HG02938 (cell line): Measurements from ENCODE around the gene IL21R.
"Not testable (repeated sequence)": the region's sequence is repeated elsewhere in the genome, so short reads cannot be mapped to it uniquely, and the experiment has no call there.

ENCODE experiments used
- ATAC-seq: cut with Tn5 transposase; IDR thresholded peaks from one replicate; pipeline ENCODE4 v1.9.1; 2021; ENCODE audit warnings: mild to moderate bottlenecking, moderate library complexity; ENCODE audit not compliant: unreplicated experiment

Gene IL21R

GRCh38 chr16:27374804-27375425, 27.1 kb upstream of the IL21R start:
- ATAC-seq, result peak; percentile 41

- no peak for ATAC-seq
Measured at GRCh38 chr16:27377666-27378485, 24.1 kb upstream of the IL21R start.

DNA sequence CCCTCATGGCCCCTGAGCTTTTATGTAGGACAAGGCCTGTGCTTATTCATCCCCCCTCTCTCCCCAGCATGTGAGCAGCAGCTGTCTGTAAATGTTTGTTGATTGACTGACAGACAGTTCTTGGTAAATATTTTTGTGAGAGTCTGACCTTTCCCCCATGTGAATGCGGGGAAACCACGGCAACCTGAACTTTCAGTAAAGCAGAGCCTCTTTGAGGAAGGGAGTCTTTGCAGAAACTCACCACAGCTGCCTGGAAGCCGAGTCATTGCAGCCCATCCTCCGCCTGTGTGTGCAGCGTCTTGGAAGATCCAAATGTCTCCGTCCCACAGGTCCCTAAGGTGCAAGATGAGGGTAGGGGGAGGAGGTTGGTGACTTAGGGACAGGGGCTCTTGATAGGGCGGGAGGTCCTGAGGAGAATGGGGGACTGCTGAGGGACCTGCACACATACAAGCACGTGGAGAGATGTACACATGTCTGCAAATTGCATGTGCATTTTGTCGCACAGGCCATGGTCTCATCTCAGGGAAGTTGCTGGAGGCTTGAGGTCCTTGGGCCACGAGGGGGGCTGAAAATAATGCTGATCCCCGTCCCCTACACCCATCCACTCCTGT, 23.0 kb upstream of the IL21R start:
- ATAC-seq, result no peak

DNA sequence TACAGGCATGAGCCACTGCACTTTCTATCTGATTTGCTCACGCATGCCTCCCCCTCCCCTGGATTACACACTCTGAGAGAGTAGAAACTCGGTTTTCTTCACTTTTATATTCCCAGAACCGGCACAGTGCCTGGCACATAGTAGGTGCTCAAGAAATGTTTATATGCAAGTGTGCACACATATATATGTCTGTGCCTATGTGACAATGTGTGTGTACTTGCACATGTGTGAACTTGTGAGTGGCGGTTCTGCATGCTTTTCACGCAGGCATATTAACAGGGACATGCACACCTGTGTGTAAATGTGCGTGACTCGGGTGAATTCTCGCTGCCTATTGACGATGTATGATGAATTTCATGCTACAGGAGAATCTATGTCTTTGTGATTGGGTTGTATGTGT, 22.1 kb upstream of the IL21R start:
- no peak for ATAC-seq

- no peak for ATAC-seq
Measured at GRCh38 chr16:27381236-27381635, 20.7 kb upstream of the IL21R start.

GRCh38 chr16:27381974-27382855, 19.8 kb upstream of the IL21R start:
- no peak for ATAC-seq

- no peak for ATAC-seq
Measured at GRCh38 chr16:27383556-27384243, 18.3 kb upstream of the IL21R start.

DNA sequence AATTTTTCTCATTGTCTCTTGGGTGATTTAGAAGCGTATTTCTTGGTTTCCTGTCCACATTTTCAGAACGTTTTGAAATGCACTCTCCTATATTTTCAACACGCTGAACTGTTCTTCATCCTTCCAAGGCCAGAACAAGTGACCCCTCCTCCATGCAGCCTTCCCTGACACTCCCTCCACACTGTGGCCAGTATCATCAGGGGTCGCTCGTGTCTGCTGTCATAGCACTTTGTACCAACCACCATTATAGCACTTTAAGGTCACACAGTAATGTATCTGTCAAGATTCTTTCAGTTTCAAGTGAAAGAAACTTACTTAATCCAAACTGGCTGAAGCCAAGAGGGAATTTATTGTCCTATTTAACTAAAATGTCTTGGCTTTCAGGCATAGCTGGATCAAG, 17.5 kb upstream of the IL21R start:
- ATAC-seq, result no peak

DNA sequence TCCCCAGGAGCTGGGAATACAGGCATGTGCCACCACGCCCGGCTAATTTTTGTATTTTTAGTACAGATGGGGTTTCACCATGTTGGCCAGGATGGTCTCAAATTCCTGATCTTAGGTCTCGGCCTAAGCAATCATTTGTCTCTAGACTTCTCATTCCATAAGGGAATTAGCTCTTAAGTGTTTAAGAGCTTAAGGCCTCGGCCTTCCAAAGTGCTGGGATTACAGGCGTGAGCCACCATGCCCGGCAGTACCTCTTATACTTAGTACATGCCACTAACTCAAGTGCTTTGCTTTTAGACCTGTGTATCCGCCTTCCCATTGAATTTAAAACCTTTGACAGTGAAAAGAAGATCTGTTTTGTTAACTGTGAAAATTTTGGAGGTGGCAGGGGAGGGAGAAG, 16.6 kb upstream of the IL21R start:
- no peak for ATAC-seq

DNA sequence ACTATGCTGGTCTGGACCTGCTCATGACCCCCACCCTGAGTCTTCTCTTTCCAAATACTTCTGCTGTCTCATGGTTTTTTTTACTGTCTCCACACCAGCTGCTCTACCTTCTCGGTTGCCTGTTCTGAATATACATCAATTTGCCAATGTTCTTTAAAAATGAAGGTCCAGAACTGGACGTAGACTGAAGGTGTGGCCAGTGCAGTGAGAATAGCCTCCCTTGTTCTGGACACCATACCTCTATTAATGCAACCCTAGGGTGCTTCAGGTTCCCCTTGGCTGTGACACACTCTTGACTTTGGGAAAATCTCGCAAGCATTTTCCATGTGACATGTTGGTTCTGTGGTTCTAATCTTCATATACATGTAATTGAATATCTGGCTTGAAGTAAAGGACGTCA, 15.3 kb upstream of the IL21R start:
- no peak for ATAC-seq

GRCh38 chr16:27387724-27388123, 14.2 kb upstream of the IL21R start:
- peak; percentile 73 for ATAC-seq

- ATAC-seq, result peak; percentile 45
Measured at GRCh38 chr16:27389272-27389961, 12.6 kb upstream of the IL21R start.

DNA sequence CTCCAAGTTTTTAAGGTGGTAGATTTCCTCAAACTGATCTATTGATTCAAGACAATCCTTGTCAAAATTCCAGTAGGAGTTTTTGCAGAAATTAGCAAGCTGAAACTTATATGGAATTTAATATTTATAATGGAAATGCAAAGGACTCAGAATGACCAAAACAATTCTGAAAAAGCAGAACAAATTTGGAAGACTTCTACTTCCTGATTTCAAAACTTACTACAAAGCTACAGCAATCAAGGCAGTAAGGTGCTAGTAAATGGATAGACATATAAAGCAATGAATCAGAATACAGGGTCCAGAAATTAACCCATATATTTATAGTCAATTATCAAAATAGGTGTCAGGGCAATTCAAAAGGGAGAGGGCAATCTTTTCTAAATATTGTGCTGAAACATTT, 11.8 kb upstream of the IL21R start:
- no peak for ATAC-seq

GRCh38 chr16:27392671-27393070, 9.3 kb upstream of the IL21R start:
- no peak for ATAC-seq

GRCh38 chr16:27394516-27394915, 7.5 kb upstream of the IL21R start:
- no peak for ATAC-seq

GRCh38 chr16:27398341-27398893, 3.6 kb upstream of the IL21R start:
- ATAC-seq, result not testable (repeated sequence)

- no peak for ATAC-seq
Measured at GRCh38 chr16:27398894-27399853, 2.8 kb upstream of the IL21R start.

GRCh38 chr16:27399969-27400368, 2.0 kb upstream of the IL21R start:
- no peak for ATAC-seq
